K562 (cell line): ENCODE results near the gene YLPM1. TPM values are rescaled to one million over a fixed set of nuclear protein-coding genes. Genes with fewer than 3 reads are reported as not detected.

Source experiments
- ATAC-seq: fragments of 200-7000 bp; cut with Tn5 transposase; 3 replicates; pipeline ENCODE4 v1.9.1; 2020; ENCODE audit warnings: moderate library complexity
- BruUV-seq: library from RNA; stranded (reverse); fragments of 400-500 nt; replicated peaks from 2 replicates; lab custom pipeline; 2021; lab: Mats Ljungman, UMichigan
- CTCF ChIA-PET: fragments of 300-600 bp; formaldehyde crosslinking; extraction: SDS; loops from one replicate; lab custom pipeline; 2021; ENCODE audit warnings: low intra/inter-chr PET ratio; lab: Yijun Ruan, JAX
- POLR2A ChIA-PET: fragments of 300-600, 350-650 bp; sonication (Branson Sonifier 250); formaldehyde crosslinking; extraction: SDS; loops from one replicate; lab custom pipeline; 2021; ENCODE audit warnings: antibody characterized with exemption, inconsistent platforms; lab: Yijun Ruan, JAX
- DNase-seq, 4 experiments: peaks; one replicate each; pipeline versions ENCODE4 v3.0.0 to v3.0.0-alpha.2; 2011 to 2018; ENCODE audit warnings: low spot score in 3 of 4, mixed read lengths in 3 of 4; ENCODE audit errors: extremely low read depth in 1 of 4
- FAIRE-seq: peaks from 2 replicates; lab custom pipeline; 2011; peaks lifted over from hg19 to GRCh38; lab: Jason Lieb, UNC
- H2AFZ ChIP-seq: 2 replicates; pipeline ENCODE4 v1.6.0; 2011; ENCODE audit warnings: low read depth, low read length, control low read depth, inconsistent platforms
- H3K27ac ChIP-seq: fragments of 200-600 bp; 3 replicates; pipeline ENCODE4 v1.8.0; 2011; ENCODE audit warnings: low read depth, mild to moderate bottlenecking, control low read depth, inconsistent platforms, low read length, moderate library complexity, mixed read lengths; ENCODE audit errors: extremely low read depth
- H3K27me3 ChIP-seq, 2 experiments: fragments of 300-600 bp in 1 of 2; 2 replicates in 1 of 2; 3 replicates in 1 of 2; pipeline versions ENCODE4 v1.6.0 to v1.8.0; 2011; ENCODE audit warnings: inconsistent platforms in 2 of 2, low read length in 2 of 2, mild to moderate bottlenecking in 1 of 2, mixed read lengths in 1 of 2, moderate library complexity in 1 of 2; ENCODE audit not compliant: control insufficient read depth in 2 of 2, insufficient read depth in 2 of 2
- H3K36me3 ChIP-seq: fragments of 300-600 bp; 3 replicates; pipeline ENCODE4 v1.8.0; 2011; ENCODE audit warnings: mild to moderate bottlenecking, low read length, inconsistent platforms; ENCODE audit not compliant: control insufficient read depth, insufficient read depth
- H3K4me1 ChIP-seq, 2 experiments: fragments of 200-600 bp in 1 of 2; replicated peaks in 1 of 2; 2 replicates in 1 of 2; 3 replicates in 1 of 2; pipeline versions ENCODE4 v1.5.1 to v1.8.0; 2011; ENCODE audit warnings: inconsistent platforms in 2 of 2, low read length in 2 of 2, mild to moderate bottlenecking in 1 of 2, mixed read lengths in 1 of 2, moderate library complexity in 1 of 2; ENCODE audit not compliant: control insufficient read depth in 2 of 2, insufficient read depth in 2 of 2
- H3K4me2 ChIP-seq: 2 replicates; pipeline ENCODE4 v1.6.1; 2011; ENCODE audit warnings: low read length, control low read depth, inconsistent platforms, mixed read lengths; ENCODE audit not compliant: insufficient read depth
- H3K4me3 ChIP-seq: fragments of 200-600 bp; sonication (generic), shearing (Covaris generic); 2 replicates; pipeline ENCODE4 v1.5.1; 2016; ENCODE audit warnings: control low read depth, inconsistent platforms
- H3K79me2 ChIP-seq: fragments of 200-600 bp; 3 replicates; pipeline ENCODE4 v1.8.0; 2011; ENCODE audit warnings: low read length, inconsistent platforms; ENCODE audit not compliant: control insufficient read depth, insufficient read depth
- H3K9ac ChIP-seq, 2 experiments: 2 replicates each; pipeline versions ENCODE4 v1.6.0 to v1.6.1; 2011; ENCODE audit warnings: low read depth in 2 of 2, low read length in 2 of 2, control low read depth in 1 of 2, inconsistent platforms in 1 of 2, mild to moderate bottlenecking in 1 of 2, mixed read lengths in 1 of 2; ENCODE audit not compliant: insufficient read depth in 1 of 2
- H3K9me1 ChIP-seq: one replicate; pipeline ENCODE4 v1.6.0; 2011; ENCODE audit warnings: inconsistent platforms, mild to moderate bottlenecking, low read length, moderate library complexity; ENCODE audit not compliant: control insufficient read depth, insufficient read depth
- H3K9me3 ChIP-seq: replicated peaks from 2 replicates; pipeline ENCODE4 v1.5.1; 2011; ENCODE audit warnings: low read depth, low read length, inconsistent platforms; ENCODE audit not compliant: control insufficient read depth, insufficient read depth
- H4K20me1 ChIP-seq: replicated peaks from 2 replicates; pipeline ENCODE4 v1.6.1; 2011; ENCODE audit warnings: low read length, inconsistent platforms, mixed read lengths; ENCODE audit not compliant: control insufficient read depth, insufficient read depth
- CREM ChIP-seq: IDR thresholded peaks from 2 replicates; pipeline ENCODE4 v1.6.1; 2014; ENCODE audit warnings: antibody characterized with exemption, low read depth
- ETV6 ChIP-seq, 3 experiments: fragments of 150-350 bp in 1 of 3; sonication (generic) in 1 of 3; formaldehyde crosslinking in 1 of 3; IDR thresholded peaks; 2 replicates each; pipeline versions ENCODE4 v1.6.1 to v1.8.0; 2014 to 2022; ENCODE audit warnings: borderline replicate concordance in 2 of 3, low read depth in 2 of 3, antibody characterized with exemption in 1 of 3, low read length in 1 of 3, mild to moderate bottlenecking in 1 of 3, missing genetic modification reagents in 1 of 3
- MAFK ChIP-seq: IDR thresholded peaks from 2 replicates; pipeline ENCODE4 v1.6.1; 2011; ENCODE audit warnings: low read length, improper control_type of control experiment
- MCM5 ChIP-seq: fragments of 450-650 bp; IDR thresholded peaks from 2 replicates; pipeline ENCODE4 v1.6.1; 2016; ENCODE audit warnings: low read depth
- MED1 ChIP-seq: sonication (generic); formaldehyde crosslinking; IDR thresholded peaks from 2 replicates; pipeline ENCODE4 v1.8.1; 2023; ENCODE audit warnings: missing genetic modification reagents, borderline replicate concordance
- MLX ChIP-seq, 2 experiments: fragments of 450-650 bp in 1 of 2; sonication (generic) in 1 of 2; formaldehyde crosslinking; conservative IDR thresholded peaks; 2 replicates each; pipeline versions ENCODE4 v1.4.0 to v1.8.1; 2020 to 2022; ENCODE audit warnings: mild to moderate bottlenecking in 1 of 2, missing genetic modification reagents in 1 of 2
- MTF1 ChIP-seq: fragments of 250-450 bp; sonication (Bioruptor Pico); IDR thresholded peaks from 2 replicates; pipeline ENCODE4 v1.9.0; 2021; ENCODE audit warnings: moderate library complexity, mild to moderate bottlenecking, inconsistent platforms, borderline replicate concordance
- NEUROD1 ChIP-seq: fragments of 150-350 bp; IDR thresholded peaks from 2 replicates; pipeline ENCODE4 v1.6.1; 2014; ENCODE audit warnings: borderline replicate concordance, low read length, low read depth; ENCODE audit not compliant: partially characterized antibody
- SPI1 ChIP-seq: IDR thresholded peaks from 2 replicates; pipeline ENCODE4 v1.6.1; 2011; ENCODE audit warnings: low read depth, low read length, control low read depth, borderline replicate concordance
- TEAD1 ChIP-seq, 2 experiments: fragments of 450-650 bp in 1 of 2; sonication (generic) in 1 of 2; formaldehyde crosslinking; IDR thresholded peaks; 2 replicates each; pipeline versions ENCODE4 v1.4.0 to v1.8.0; 2020 to 2022; ENCODE audit warnings: mild to moderate bottlenecking in 2 of 2, missing genetic modification reagents in 1 of 2
- ZKSCAN3 ChIP-seq: fragments of 250-450 bp; sonication (Bioruptor Pico); IDR thresholded peaks from 2 replicates; pipeline ENCODE4 v1.4.0; 2020
- ZNF274 ChIP-seq: IDR thresholded peaks from 2 replicates; pipeline ENCODE4 v1.6.1; 2011; ENCODE audit warnings: low read depth, mild to moderate bottlenecking, low read length, moderate library complexity, borderline replicate concordance
- ZNF436 ChIP-seq: fragments of 250-450, 450-650 bp; sonication (Bioruptor Pico); formaldehyde crosslinking; IDR thresholded peaks from 2 replicates; pipeline ENCODE4 v1.7.0; 2020; ENCODE audit warnings: mild to moderate bottlenecking
- ZNF644 ChIP-seq: fragments of 200-800 bp; sonication (Bioruptor generic); IDR thresholded peaks from 2 replicates; pipeline ENCODE4 v1.6.1; 2016; ENCODE audit warnings: low read depth, missing genetic modification characterization, missing compliant biosample characterization
- WGBS: fragments of 100-300 bp; shearing (Covaris generic); methylation state at CpG from one replicate; pipeline ENCODE4 v1.1.6; 2016; ENCODE audit warnings: low coverage, mixed read lengths; ENCODE audit not compliant: insufficient coverage; ENCODE audit errors: missing lambda C conversion rate; 5-methylcytosine and 5-hydroxymethylcytosine counted together
- in situ Hi-C: fragments of 300-500 bp; cut with MboI; formaldehyde crosslinking; loops from 4 replicates; pipeline ENCODE4 v1.15.0; 2018; ENCODE audit warnings: inconsistent platforms, mixed read lengths
- intact Hi-C: fragments of 100-400 bp; cut with micrococcal nuclease; formaldehyde crosslinking; loops from 2 replicates; pipeline ENCODE4 v1.14.2; 2022
- polyA plus RNA-seq, 8 experiments: library from polyadenylated mRNA; depleted of rRNA in 4 of 8; stranded (reverse) in 5 of 8; unstranded in 3 of 8; fragments of >200 nt; fragmentation: Nextera tagmentation in 2 of 8; fragmentation: Illumina TruSeq in 1 of 8; extraction: Ambion mirVana in 2 of 8; extraction: Trizol in 1 of 8; gene quantifications; 2 replicates each; pipeline versions ENCODE4 v1.2.1 to v1.2.3, GENCODE V29; 2011 to 2014; ENCODE audit warnings: inconsistent platforms in 1 of 8, missing spikeins in 1 of 8
- total RNA-seq, 7 experiments: library from RNA; depleted of rRNA in 6 of 7; stranded (reverse); fragments of >200 nt in 6 of 7; fragmentation: Illumina TruSeq in 2 of 7; extraction: Trizol in 2 of 7; gene quantifications; 2 replicates each; pipeline versions ENCODE4 v1.2.1 to v1.2.3, GENCODE V29; 2011 to 2021; ENCODE audit warnings: low replicate concordance in 1 of 7
- TF ChIP-seq, protein P1 (sequence below): fragments of 250-450 bp; sonication (Bioruptor Pico); IDR thresholded peaks from 2 replicates; pipeline ENCODE4 v1.8.0; 2022; ENCODE audit warnings: moderate library complexity, mild to moderate bottlenecking, inconsistent platforms
- TF ChIP-seq, protein P2 (sequence below), 3 experiments: fragments of 200-800 bp in 1 of 3; fragments of 250-450 bp in 1 of 3; fragments of 450-650 bp in 1 of 3; sonication (Bioruptor Pico) in 1 of 3; sonication (Bioruptor generic) in 1 of 3; formaldehyde crosslinking in 1 of 3; IDR thresholded peaks; 2 replicates each; pipeline versions ENCODE4 v1.6.1 to v1.8.0; 2016 to 2022; ENCODE audit warnings: mild to moderate bottlenecking in 2 of 3, missing genetic modification characterization in 2 of 3, missing compliant biosample characterization in 1 of 3, moderate library complexity in 1 of 3

Gene YLPM1
- total and polyA plus RNA-seq, 9 of the 15 experiments (the other 6 are each of a cell fraction or from before 2014, with no cell fraction given), result 7.2 to 32.7 (median 14.6) TPM

GRCh38 chr14:74882103-74882920 is 119.2 kb downstream of the YLPM1 start:
- peaks cover 33% of the 10 kb centered on the region; the same call in 2 of the 3 replicates for H3K36me3 ChIP-seq
- H3K4me3 ChIP-seq, result peak overlapping the region; percentile 95
- no peaks in the 10 kb centered on the region for H3K27me3 ChIP-seq
- ATAC-seq, result peak; percentile 80
- ChIA-PET CTCF (no interaction called here), POLR2A (interaction anchor here (0.6 to 1.3 kb wide), 7 partner anchors 11 to 206 kb away, joined by 3 to 5 read pairs (median 3); no protein-coding TSS in a partner anchor)
- H3K27ac ChIP-seq, result peak overlapping the region; percentile 86
- H3K79me2 ChIP-seq, result peaks cover 56% of the 10 kb centered on the region
- intact Hi-C loops (no loop called here), in situ Hi-C loops (no loop called here)
- peaks cover 12 to 16% of the 10 kb centered on the region in 2 experiments for H3K4me1 ChIP-seq
- peaks cover 42% of the 10 kb centered on the region for H4K20me1 ChIP-seq
- FAIRE-seq, result peak; percentile 37
- peaks cover 2% of the 10 kb centered on the region for H3K9me1 ChIP-seq
- no peaks in the 10 kb centered on the region for H3K9me3 ChIP-seq
- peak overlapping the region; percentile 97 for H2AFZ ChIP-seq
- whole genome bisulfite sequencing, result under 1% methylated on average over 42 of the region's 49 CpGs
- H3K9ac ChIP-seq, result peak overlapping the region; percentile 86 to 97
- DNase-seq, result peak in 2 of 4 experiments; percentile 53 to 61
- BruUV-seq, result TSS peak; percentile 48
- H3K4me2 ChIP-seq, result peak overlapping the region; percentile 95
- no peak for TF ChIP-seq SPI1
- TF ChIP-seq NEUROD1, result no peak
- TF ChIP-seq MED1, result no peak
- no peak for TF ChIP-seq ZNF274
- TF ChIP-seq CREM, result no peak; the same call in 1 of the 2 replicates
- TF ChIP-seq MLX (CRISPR knock-in tag; conservative IDR thresholded peaks at IDR 0.05), result no peak
- no peak for TF ChIP-seq ETV6 (IDR thresholded peaks at IDR 0.05; ENCODE audit: borderline replicate concordance in 1 of 2, low read depth in 2 of 2, low read length in 1 of 2)
- no peak for TF ChIP-seq ETV6 (CRISPR knock-in tag; IDR thresholded peaks at IDR 0.05; ENCODE audit: borderline replicate concordance)
- TF ChIP-seq TEAD1 (CRISPR knock-in tag; IDR thresholded peaks at IDR 0.05), result no peak
- TF ChIP-seq MTF1 (CRISPR knock-in tag), result no peak
- no peak for TF ChIP-seq MAFK
- no peak for TF ChIP-seq ZNF436
- TF ChIP-seq, protein P1, sequence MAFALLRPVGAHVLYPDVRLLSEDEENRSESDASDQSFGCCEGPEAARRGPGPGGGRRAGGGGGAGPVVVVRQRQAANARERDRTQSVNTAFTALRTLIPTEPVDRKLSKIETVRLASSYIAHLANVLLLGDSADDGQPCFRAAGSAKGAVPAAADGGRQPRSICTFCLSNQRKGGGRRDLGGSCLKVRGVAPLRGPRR (CRISPR knock-in tag), result no peak
- TF ChIP-seq MCM5, result no peak
- no peak for TF ChIP-seq ZNF644
- TF ChIP-seq ZKSCAN3 (CRISPR knock-in tag), result no peak
- TF ChIP-seq, protein P2, sequence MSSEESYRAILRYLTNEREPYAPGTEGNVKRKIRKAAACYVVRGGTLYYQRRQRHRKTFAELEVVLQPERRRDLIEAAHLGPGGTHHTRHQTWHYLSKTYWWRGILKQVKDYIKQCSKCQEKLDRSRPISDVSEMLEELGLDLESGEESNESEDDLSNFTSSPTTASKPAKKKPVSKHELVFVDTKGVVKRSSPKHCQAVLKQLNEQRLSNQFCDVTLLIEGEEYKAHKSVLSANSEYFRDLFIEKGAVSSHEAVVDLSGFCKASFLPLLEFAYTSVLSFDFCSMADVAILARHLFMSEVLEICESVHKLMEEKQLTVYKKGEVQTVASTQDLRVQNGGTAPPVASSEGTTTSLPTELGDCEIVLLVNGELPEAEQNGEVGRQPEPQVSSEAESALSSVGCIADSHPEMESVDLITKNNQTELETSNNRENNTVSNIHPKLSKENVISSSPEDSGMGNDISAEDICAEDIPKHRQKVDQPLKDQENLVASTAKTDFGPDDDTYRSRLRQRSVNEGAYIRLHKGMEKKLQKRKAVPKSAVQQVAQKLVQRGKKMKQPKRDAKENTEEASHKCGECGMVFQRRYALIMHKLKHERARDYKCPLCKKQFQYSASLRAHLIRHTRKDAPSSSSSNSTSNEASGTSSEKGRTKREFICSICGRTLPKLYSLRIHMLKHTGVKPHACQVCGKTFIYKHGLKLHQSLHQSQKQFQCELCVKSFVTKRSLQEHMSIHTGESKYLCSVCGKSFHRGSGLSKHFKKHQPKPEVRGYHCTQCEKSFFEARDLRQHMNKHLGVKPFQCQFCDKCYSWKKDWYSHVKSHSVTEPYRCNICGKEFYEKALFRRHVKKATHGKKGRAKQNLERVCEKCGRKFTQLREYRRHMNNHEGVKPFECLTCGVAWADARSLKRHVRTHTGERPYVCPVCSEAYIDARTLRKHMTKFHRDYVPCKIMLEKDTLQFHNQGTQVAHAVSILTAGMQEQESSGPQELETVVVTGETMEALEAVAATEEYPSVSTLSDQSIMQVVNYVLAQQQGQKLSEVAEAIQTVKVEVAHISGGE (CRISPR knock-in tag; IDR thresholded peaks at IDR 0.05), result peak; percentile 6 to 95 (median 72); a peak in 3 of 6 replicates
